ENCODE results near the gene SERPING1.

DNA sequence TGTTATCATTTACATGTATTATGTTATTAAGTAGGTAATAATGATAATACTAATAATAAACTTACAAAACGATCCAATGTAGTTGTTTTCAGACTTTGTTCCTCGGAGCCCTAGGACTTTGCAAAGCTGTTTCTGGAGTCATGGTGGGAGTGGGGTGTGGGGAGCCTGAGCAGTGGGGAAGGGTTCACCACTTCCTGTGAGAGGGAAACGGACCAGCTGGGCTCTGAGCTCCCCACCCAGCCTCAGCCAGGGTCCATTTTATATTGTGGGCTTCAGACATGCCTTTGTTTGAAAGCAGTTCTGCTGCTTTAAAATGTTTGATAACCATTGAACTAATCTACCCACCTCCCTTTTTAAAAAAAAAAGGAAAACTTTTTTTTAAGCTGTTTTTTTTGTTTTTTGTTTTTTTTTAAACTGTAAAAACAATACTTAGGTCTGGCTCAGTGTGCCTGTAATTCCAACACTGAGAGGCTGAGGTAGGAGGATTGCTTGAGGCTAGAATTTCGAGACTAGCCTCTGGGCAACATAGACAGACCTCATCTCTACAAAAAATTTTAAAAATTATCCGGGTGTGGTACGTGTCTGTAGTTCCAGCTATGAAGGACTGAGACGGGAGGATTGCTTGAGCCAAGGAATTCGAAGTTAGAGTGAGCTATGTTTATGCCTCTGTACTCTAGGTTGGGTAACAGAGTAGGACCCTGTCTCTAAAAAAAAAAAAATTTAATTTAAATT is 7.0 kb downstream of the SERPING1 start:
- no peak for TF ChIP-seq CEBPB (IDR thresholded peaks at IDR 0.05)
- TF ChIP-seq NFIC (IDR thresholded peaks at IDR 0.05) = no peak
- TF ChIP-seq, protein P1, sequence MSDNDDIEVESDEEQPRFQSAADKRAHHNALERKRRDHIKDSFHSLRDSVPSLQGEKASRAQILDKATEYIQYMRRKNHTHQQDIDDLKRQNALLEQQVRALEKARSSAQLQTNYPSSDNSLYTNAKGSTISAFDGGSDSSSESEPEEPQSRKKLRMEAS (IDR thresholded peaks at IDR 0.05) = no peak

All from Ishikawa (cell line).